Testis (tissue), 3 donors: ENCODE results near the gene SEC14L1. TPM values are rescaled to one million over a fixed set of nuclear protein-coding genes. Genes with fewer than 3 reads are reported as not detected.
A peak's percentile ranks its signal among the peaks of the same experiment; 100 is the strongest.
"Not testable (repeated sequence)": the region's sequence is repeated elsewhere in the genome, so short reads cannot be mapped to it uniquely, and the experiment has no call there.

Experiments used
- DNase-seq: peaks from one replicate; pipeline ENCODE4 v3.0.0-alpha.2; 2019
- H3K27ac ChIP-seq, 2 donors: fragments of 200-600 bp; sonication (generic); one replicate each; pipeline ENCODE4 v1.5.1; 2019
- H3K27me3 ChIP-seq: fragments of 200-600 bp; sonication (generic); one replicate; pipeline ENCODE4 v1.5.1; 2019
- H3K36me3 ChIP-seq: fragments of 200-600 bp; sonication (generic); one replicate; pipeline ENCODE4 v1.5.1; 2017; ENCODE audit warnings: low read depth; ENCODE audit errors: missing control alignments
- H3K4me1 ChIP-seq: fragments of 200-600 bp; sonication (generic); one replicate; pipeline ENCODE4 v1.5.1; 2019
- H3K4me3 ChIP-seq, 2 donors: fragments of 200-600 bp; sonication (generic); one replicate each; pipeline ENCODE4 v1.5.1; 2017 to 2019
- H3K9me3 ChIP-seq: fragments of 200-600 bp; sonication (generic); one replicate; pipeline ENCODE4 v1.5.1; 2017
- POLR2A ChIP-seq: fragments of 450-650 bp; IDR thresholded peaks from one replicate; pipeline ENCODE4 v1.6.1; 2017; ENCODE audit warnings: antibody characterized with exemption, mild to moderate bottlenecking, moderate library complexity
- WGBS, 2 donors: methylation state at CpG; one replicate each; pipeline ENCODE4 v1.1.5; 2018; 5-methylcytosine and 5-hydroxymethylcytosine counted together
- intact Hi-C: fragments of 100-400 bp; cut with DNase I; formaldehyde crosslinking; loops from one replicate; pipeline ENCODE4 v1.15.1; 2023; ENCODE audit warnings: low total_unique reads
- polyA plus RNA-seq: library from polyadenylated mRNA; stranded (reverse); fragments of 350-450 nt; fragmentation: Illumina TruSeq; extraction: RNeasy Lipid Tissue Mini Kit (QIAGEN cat#74804); gene quantifications from one replicate; pipeline ENCODE4 v1.2.3, GENCODE V29; 2014; ENCODE audit warnings: low read depth, low replicate concordance; ENCODE audit not compliant: insufficient read depth
- total RNA-seq, 2 donors: library from RNA; depleted of rRNA; stranded (reverse); fragments of >200 nt; gene quantifications; one replicate each; pipeline ENCODE4 v1.2.3, GENCODE V29; 2016
- TF ChIP-seq, protein P1 (sequence below), 3 experiments: fragments of 450-650 bp in 2 of 3; fragments of 200-600 bp in 1 of 3; sonication (generic) in 1 of 3; IDR thresholded peaks; one replicate each; pipeline ENCODE4 v1.5.1; 2016 to 2019; ENCODE audit warnings: antibody characterized with exemption in 3 of 3, mild to moderate bottlenecking in 2 of 3, moderate library complexity in 1 of 3

The SEC14L1 gene
- total and polyA plus RNA-seq, 3 donors from 2014 or later = 143 to 262 (median 240) TPM

DNA sequence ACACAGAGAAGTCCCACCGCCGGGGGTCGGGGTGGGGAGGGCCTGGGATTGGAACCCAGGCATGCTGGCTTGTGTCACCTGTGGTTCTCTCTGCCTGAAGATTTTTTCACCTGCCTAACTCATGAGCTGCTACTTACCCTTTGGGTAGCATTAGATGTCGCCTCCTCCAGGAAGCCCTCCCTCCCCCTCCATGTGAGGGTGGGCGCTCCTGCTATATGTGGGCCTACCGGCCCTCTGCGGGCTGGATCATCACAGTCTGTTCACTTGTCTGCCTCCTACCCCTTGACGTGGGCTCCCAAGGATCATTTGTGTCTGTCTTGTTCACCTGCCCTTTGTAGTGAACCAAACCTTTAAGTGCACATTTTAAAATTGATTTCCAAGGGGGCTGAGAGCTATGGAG, 106.8 kb downstream of the SEC14L1 start:
- TF ChIP-seq, protein P1, sequence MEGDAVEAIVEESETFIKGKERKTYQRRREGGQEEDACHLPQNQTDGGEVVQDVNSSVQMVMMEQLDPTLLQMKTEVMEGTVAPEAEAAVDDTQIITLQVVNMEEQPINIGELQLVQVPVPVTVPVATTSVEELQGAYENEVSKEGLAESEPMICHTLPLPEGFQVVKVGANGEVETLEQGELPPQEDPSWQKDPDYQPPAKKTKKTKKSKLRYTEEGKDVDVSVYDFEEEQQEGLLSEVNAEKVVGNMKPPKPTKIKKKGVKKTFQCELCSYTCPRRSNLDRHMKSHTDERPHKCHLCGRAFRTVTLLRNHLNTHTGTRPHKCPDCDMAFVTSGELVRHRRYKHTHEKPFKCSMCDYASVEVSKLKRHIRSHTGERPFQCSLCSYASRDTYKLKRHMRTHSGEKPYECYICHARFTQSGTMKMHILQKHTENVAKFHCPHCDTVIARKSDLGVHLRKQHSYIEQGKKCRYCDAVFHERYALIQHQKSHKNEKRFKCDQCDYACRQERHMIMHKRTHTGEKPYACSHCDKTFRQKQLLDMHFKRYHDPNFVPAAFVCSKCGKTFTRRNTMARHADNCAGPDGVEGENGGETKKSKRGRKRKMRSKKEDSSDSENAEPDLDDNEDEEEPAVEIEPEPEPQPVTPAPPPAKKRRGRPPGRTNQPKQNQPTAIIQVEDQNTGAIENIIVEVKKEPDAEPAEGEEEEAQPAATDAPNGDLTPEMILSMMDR (IDR thresholded peaks at IDR 0.05) = no peak
- no peak for TF ChIP-seq POLR2A
- DNase-seq = no peak
- intact Hi-C loops = loop anchor here (5.0 to 10.0 kb wide), 2 partner anchors 160 to 383 kb away; partner anchors contain the start of gene MGAT5B
- H3K36me3 ChIP-seq = no peaks in the 10 kb centered on the region
- no peaks in the 10 kb centered on the region for H3K9me3 ChIP-seq
- peak overlapping the region in 1 of 2 donors; percentile 58 for H3K4me3 ChIP-seq
- H3K27me3 ChIP-seq = no peaks in the 10 kb centered on the region
- peaks cover 5% of the 10 kb centered on the region for H3K4me1 ChIP-seq
- no peak overlapping the region for H3K27ac ChIP-seq
- WGBS, 2 donors = 37 to 48% methylated on average over 5 to 8 of the region's 8 CpGs

DNA sequence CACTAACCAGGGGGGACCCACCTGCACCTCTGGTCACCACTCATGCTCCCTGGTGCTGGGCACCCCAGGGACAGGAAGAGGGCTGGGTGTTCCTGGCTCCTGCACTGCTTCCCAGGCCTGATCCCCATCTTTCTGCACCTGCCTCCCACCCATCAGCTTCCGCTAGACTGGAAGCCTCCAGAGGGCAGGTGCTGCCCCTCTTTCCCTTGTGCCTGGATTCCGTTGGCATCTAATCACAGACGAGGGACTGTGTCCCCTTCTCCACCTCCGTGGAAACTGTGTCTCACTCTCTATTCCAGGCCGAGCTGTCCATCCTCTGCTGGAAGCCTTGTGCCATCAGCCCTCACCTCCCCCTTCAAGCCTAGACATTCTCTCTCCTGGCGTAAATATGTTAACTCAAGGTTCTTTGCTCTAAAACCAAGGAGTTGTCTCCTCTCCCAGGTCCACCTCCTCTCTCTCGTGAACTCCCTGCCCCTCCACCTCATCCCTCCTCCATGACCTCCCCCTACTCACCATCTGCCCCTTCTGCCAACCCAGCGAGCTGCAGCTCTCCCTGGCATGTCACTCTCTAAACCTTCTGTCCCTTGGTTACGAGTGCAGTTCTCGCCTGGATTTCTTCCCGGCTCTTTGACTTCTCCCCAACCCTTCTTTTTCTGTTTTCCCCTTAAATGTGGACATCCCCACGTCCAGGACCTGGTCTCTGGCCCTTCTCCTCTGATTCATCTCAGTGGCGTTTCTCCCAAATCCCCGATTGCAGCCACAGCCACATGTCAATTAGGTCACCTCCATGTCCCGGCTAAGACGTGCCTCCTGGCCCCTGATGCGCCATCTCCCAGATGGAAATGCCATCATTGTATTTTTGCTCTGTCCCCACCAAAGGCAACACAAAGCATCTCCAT, 107.7 kb downstream of the SEC14L1 start:
- Histone ChIP-seq H3K4me3 (no peak overlapping the region), H3K9me3 (no peaks in the 10 kb centered on the region), H3K4me1 (peaks cover 5% of the 10 kb centered on the region), H3K27ac (no peak overlapping the region), H3K27me3 (no peaks in the 10 kb centered on the region), H3K36me3 (no peaks in the 10 kb centered on the region)
- TF ChIP-seq, protein P1 (IDR thresholded peaks at IDR 0.05) = no peak
- TF ChIP-seq POLR2A = no peak
- 81 to 82% methylated on average over 17 of the region's 17 CpGs for WGBS, 2 donors
- DNase-seq = no peak
- intact Hi-C loops = loop anchor here (5.0 to 10.0 kb wide), 2 partner anchors 161 to 384 kb away; partner anchors contain the start of gene MGAT5B

DNA sequence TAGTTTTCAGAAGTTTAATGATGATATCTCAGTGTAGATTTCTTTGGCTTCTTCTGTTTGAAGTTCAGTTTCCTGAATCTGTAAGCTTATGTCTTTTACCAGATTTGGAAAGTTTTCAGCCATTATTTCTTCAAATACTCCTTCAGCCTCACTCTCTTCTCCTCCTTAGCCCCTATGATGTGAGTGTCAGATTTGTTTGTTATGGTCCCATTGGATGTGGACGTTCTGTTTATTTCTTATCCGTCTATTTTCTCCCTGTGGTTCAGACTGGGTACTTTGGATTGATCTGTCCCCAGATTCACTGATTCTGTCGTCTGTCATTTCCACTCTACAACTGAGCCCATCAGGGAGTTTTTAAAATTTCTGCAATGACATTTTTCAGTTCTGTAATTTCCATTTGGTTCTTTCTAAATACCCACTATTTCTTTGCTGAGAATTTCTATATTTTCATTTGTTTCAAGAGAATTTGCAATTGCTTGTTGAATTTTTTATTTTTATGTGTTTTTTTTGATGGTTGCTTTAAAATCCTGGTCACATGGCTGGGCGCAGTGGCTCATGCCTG, 110.9 kb downstream of the SEC14L1 start:
- no peak for DNase-seq

DNA sequence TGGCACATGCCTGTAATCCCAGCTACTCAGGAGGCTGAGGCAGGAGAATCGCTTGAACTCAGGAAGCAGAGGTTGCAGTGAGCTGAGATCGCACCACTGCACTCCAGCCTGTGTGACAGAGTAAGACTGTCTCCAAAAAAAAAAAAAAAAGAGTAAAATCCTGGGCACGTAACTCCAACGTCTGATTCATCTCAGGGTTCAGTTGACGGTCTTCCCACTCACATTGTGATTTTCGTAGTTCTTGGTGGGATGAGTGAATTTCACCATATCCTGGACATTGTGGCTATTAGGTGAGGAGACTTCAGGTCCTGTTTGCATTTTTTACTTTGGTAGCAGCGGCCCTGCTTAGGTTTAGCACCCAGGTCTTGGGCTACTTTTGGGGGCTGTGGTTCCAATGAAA, 111.5 kb downstream of the SEC14L1 start:
- DNase-seq, intact Hi-C loops, H3K4me3 ChIP-seq, H3K27me3 ChIP-seq, H3K27ac ChIP-seq, H3K36me3 ChIP-seq, H3K9me3 ChIP-seq, H3K4me1 ChIP-seq: not testable (repeated sequence)
- WGBS, 2 donors = 62 to 65% methylated on average over 7 of the region's 7 CpGs

More for the DNA sequence above, 110.9 kb downstream of the SEC14L1 start:
- Histone ChIP-seq H3K27me3 (no peaks in the 10 kb centered on the region), H3K27ac (no peak overlapping the region), H3K4me1 (peaks cover 7% of the 10 kb centered on the region), H3K9me3 (no peaks in the 10 kb centered on the region), H3K4me3 (no peak overlapping the region), H3K36me3 (no peaks in the 10 kb centered on the region)
- intact Hi-C loops = no loop called here
- 86 to 90% methylated on average over 4 of the region's 4 CpGs for WGBS, 2 donors
- TF ChIP-seq, protein P1 (IDR thresholded peaks at IDR 0.05) = no peak
- no peak for TF ChIP-seq POLR2A

DNA sequence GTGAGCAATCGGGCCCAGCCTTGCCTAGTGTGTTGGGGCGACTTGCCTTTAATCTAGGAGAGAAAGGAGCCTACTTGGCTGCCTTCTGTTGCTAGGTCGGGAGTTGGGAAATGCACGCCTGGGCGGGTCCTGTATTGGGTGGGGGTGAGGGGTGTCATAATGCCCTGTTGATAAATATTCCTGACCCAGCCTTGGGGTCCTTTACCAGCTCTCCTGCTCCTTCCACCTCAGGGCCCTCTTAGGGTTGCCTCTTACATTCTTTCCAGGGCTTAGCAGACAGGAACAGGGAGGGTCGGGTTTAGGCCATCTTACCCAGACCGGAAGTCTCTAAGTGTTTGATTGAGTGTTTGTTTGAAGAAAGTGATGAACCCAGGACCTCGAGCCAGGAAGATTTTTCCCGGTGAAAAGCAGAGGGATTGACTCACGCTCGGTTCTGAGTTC, 112.9 kb downstream of the SEC14L1 start:
- 82 to 87% methylated on average over 9 to 11 of the region's 11 CpGs for WGBS, 2 donors
- H3K27ac ChIP-seq = no peak overlapping the region

More for the DNA sequence above, 112.9 kb downstream of the SEC14L1 start:
- DNase-seq = no peak
- Histone ChIP-seq H3K4me1 (peaks cover 3% of the 10 kb centered on the region), H3K9me3 (no peaks in the 10 kb centered on the region), H3K27me3 (no peaks in the 10 kb centered on the region), H3K36me3 (no peaks in the 10 kb centered on the region), H3K4me3 (no peak overlapping the region)
- no peak for TF ChIP-seq POLR2A
- TF ChIP-seq, protein P1 (IDR thresholded peaks at IDR 0.05) = no peak
- intact Hi-C loops = no loop called here
